BLaER1 treated with 17β-estradiol and CSF1 and Interleukin-3, amounts not matched to agents 10 nM and 100 nM (cell line): Measurements from ENCODE around the gene CEP250.

ENCODE experiments used
- H3K27ac ChIP-seq, 11 experiments: shearing (Covaris generic); formaldehyde crosslinking; 2 replicates each; pipeline ENCODE4 v1.8.1; 2022
- H3K27me3 ChIP-seq, 11 experiments: shearing (Covaris generic); formaldehyde crosslinking; 2 replicates each; pipeline ENCODE4 v1.8.1; 2022
- H3K36me3 ChIP-seq, 11 experiments: shearing (Covaris generic); formaldehyde crosslinking; 2 replicates each; pipeline ENCODE4 v1.8.1; 2022
- H3K4me1 ChIP-seq, 10 experiments: shearing (Covaris generic); formaldehyde crosslinking; 2 replicates each; pipeline ENCODE4 v1.8.1; 2022
- H3K4me2 ChIP-seq, 11 experiments: shearing (Covaris generic); formaldehyde crosslinking; 2 replicates each; pipeline ENCODE4 v1.8.1; 2022
- H3K4me3 ChIP-seq, 10 experiments: shearing (Covaris generic); formaldehyde crosslinking; 2 replicates each; pipeline ENCODE4 v1.8.1; 2022
- H3K9ac ChIP-seq, 11 experiments: shearing (Covaris generic); formaldehyde crosslinking; 2 replicates each; pipeline ENCODE4 v1.8.1; 2022
- H3K9me3 ChIP-seq, 11 experiments: shearing (Covaris generic); formaldehyde crosslinking; replicated peaks in 1 of 11; 2 replicates each; pipeline ENCODE4 v1.8.1; 2022
- H4K20me1 ChIP-seq, 11 experiments: shearing (Covaris generic); formaldehyde crosslinking; 2 replicates each; pipeline ENCODE4 v1.8.1; 2022
- Cebpa-rat ChIP-seq, 11 experiments: shearing (Covaris generic); IDR thresholded peaks; 2 replicates each; pipeline ENCODE4 v1.8.1; 2022

CEP250 gene

DNA sequence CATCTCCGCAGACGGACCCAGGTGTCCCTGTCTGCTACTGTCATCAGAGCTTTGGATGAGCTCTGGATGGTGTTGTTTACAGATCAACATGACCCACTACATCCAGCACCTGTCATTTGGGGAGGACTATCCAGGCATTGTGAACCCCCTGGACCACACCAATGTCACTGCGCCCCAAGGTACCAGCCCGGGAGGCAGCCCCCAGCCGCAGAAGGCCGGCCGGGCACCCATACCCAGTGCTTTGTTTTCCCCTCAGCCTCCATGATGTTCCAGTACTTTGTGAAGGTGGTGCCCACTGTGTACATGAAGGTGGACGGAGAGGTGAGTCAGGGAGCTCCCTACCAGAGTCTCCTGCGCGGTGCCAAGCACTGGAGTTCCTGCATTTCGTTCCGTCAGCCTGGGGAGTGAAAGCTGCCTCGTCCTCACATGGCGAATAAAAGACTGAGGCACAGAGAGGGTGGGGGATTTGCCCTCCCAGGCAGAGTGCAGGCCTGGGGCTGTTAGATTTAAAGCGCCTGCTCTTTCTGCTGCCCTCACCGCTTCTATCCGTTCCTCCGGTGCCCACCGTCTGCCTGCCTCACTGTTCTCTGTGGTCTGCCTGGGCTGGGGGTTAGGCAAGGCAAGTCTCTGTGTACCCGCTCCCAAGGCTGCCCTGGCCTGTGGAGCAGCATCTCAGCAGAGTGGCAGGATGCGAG is 100.7 kb downstream of the CEP250 start:
- Histone ChIP-seq H3K27ac (no peak overlapping the region), H4K20me1 (peaks cover 0 to 52% (median 0%) of the 10 kb centered on the region in 11 experiments; a peak in 6 of 22 replicates), H3K36me3 (peaks cover 66 to 93% (median 84%) of the 10 kb centered on the region in 11 experiments), H3K4me2 (no peak overlapping the region), H3K27me3 (no peaks in the 10 kb centered on the region), H3K4me3 (no peak overlapping the region), H3K9me3 (no peaks in the 10 kb centered on the region), H3K4me1 (no peaks in the 10 kb centered on the region), H3K9ac (no peak overlapping the region)
- no peak for TF ChIP-seq Cebpa-rat (IDR thresholded peaks at IDR 0.05)

DNA sequence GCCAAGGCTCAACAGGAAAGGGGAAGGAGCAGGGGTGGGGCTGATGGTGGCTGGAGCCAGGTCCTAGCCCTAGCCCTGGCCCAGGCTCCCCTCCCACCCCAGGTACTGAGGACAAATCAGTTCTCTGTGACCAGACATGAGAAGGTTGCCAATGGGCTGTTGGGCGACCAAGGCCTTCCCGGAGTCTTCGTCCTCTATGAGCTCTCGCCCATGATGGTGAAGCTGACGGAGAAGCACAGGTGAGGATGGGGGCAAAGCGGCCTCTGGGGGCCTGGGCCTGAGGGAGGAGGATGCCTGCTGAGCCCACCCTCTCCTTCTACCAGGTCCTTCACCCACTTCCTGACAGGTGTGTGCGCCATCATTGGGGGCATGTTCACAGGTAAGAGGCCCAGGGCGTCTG is 101.5 kb downstream of the CEP250 start:
- peaks cover 59 to 85% (median 76%) of the 10 kb centered on the region in 11 experiments for H3K36me3 ChIP-seq
- no peak overlapping the region for H3K4me3 ChIP-seq
- no peak for TF ChIP-seq Cebpa-rat (IDR thresholded peaks at IDR 0.05)
- H4K20me1 ChIP-seq: peaks cover 0 to 52% (median 0%) of the 10 kb centered on the region in 11 experiments; a peak in 6 of 22 replicates
- no peak overlapping the region for H3K27ac ChIP-seq
- H3K9me3 ChIP-seq: no peaks in the 10 kb centered on the region
- no peak overlapping the region for H3K4me2 ChIP-seq
- H3K9ac ChIP-seq: no peak overlapping the region
- H3K27me3 ChIP-seq: no peaks in the 10 kb centered on the region
- no peaks in the 10 kb centered on the region for H3K4me1 ChIP-seq

GRCh38 chr20:35558451-35558850 is 103.1 kb downstream of the CEP250 start:
- H4K20me1 ChIP-seq: peaks cover 0 to 52% (median 0%) of the 10 kb centered on the region in 11 experiments; a peak in 6 of 22 replicates
- no peaks in the 10 kb centered on the region for H3K4me1 ChIP-seq
- no peaks in the 10 kb centered on the region for H3K9me3 ChIP-seq
- H3K9ac ChIP-seq: no peak overlapping the region
- H3K4me2 ChIP-seq: no peak overlapping the region
- TF ChIP-seq Cebpa-rat (IDR thresholded peaks at IDR 0.05): no peak
- no peak overlapping the region for H3K4me3 ChIP-seq
- H3K27me3 ChIP-seq: no peaks in the 10 kb centered on the region
- H3K27ac ChIP-seq: no peak overlapping the region
- peaks cover 43 to 69% (median 60%) of the 10 kb centered on the region in 11 experiments for H3K36me3 ChIP-seq

DNA sequence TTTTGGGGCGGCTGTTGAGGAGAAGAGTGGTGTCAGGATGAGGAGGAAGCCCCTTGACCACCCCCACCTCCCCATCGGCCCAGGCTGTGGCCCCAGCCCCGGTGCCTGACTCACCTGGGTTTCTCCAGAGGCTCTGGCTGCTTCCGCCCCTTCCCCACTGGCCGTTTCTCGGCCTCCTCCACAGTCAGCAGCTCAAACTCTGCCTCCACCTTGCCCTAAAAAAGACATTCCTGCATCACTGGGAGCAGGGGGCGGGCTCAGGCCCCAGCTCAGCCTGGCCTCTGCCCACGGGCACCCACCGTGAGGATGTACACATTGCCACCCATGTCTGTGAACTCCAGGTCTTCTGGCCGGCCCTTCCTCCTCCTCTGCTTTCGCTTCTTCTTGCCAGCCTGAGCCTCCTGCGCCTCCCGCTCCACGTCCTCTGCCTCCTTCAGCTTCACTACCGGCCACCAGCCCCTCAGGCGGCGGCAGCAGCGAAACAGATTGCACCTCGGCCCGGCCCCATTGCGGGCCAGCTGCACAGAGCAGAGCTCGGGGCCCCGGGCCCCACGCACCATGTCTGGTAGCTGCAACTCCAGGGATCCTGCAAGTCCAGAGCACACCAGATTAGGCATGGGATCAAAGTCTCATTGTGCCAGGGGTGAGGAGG is 103.8 kb downstream of the CEP250 start:
- Histone ChIP-seq H3K4me3 (no peak overlapping the region), H3K36me3 (peaks cover 36 to 62% (median 53%) of the 10 kb centered on the region in 11 experiments), H3K9ac (no peak overlapping the region), H4K20me1 (peaks cover 0 to 52% (median 0%) of the 10 kb centered on the region in 11 experiments; a peak in 6 of 22 replicates), H3K27ac (no peak overlapping the region), H3K4me1 (no peaks in the 10 kb centered on the region), H3K27me3 (no peaks in the 10 kb centered on the region), H3K9me3 (no peaks in the 10 kb centered on the region), H3K4me2 (no peak overlapping the region)
- no peak for TF ChIP-seq Cebpa-rat (IDR thresholded peaks at IDR 0.05)

- no peak overlapping the region for H3K27ac ChIP-seq
- no peaks in the 10 kb centered on the region for H3K9me3 ChIP-seq
- H3K27me3 ChIP-seq: no peaks in the 10 kb centered on the region
- no peak overlapping the region for H3K4me2 ChIP-seq
- no peaks in the 10 kb centered on the region for H3K4me1 ChIP-seq
- H3K9ac ChIP-seq: no peak overlapping the region; a peak in 1 of 22 replicates
- H3K36me3 ChIP-seq: peaks cover 26 to 53% (median 44%) of the 10 kb centered on the region in 11 experiments
- TF ChIP-seq Cebpa-rat (IDR thresholded peaks at IDR 0.05): no peak
- H3K4me3 ChIP-seq: no peak overlapping the region
- H4K20me1 ChIP-seq: peaks cover 0 to 46% (median 0%) of the 10 kb centered on the region in 11 experiments; a peak in 6 of 22 replicates
Measured at GRCh38 chr20:35560105-35560511, 104.7 kb downstream of the CEP250 start.

- peaks cover 0 to 45% (median 0%) of the 10 kb centered on the region in 11 experiments; a peak in 6 of 22 replicates for H4K20me1 ChIP-seq
- H3K27ac ChIP-seq: no peak overlapping the region
- no peak for TF ChIP-seq Cebpa-rat (IDR thresholded peaks at IDR 0.05)
- H3K4me2 ChIP-seq: no peak overlapping the region
- H3K27me3 ChIP-seq: no peaks in the 10 kb centered on the region
- H3K4me3 ChIP-seq: no peak overlapping the region
- peaks cover 22 to 48% (median 40%) of the 10 kb centered on the region in 11 experiments for H3K36me3 ChIP-seq
- no peaks in the 10 kb centered on the region for H3K4me1 ChIP-seq
- H3K9me3 ChIP-seq: no peaks in the 10 kb centered on the region
- no peak overlapping the region; a peak in 1 of 22 replicates for H3K9ac ChIP-seq
Measured at GRCh38 chr20:35560541-35560940, 105.1 kb downstream of the CEP250 start.

GRCh38 chr20:35561268-35561667 is 105.9 kb downstream of the CEP250 start:
- no peaks in the 10 kb centered on the region for H3K27me3 ChIP-seq
- no peaks in the 10 kb centered on the region for H3K4me1 ChIP-seq
- H3K4me2 ChIP-seq: no peak overlapping the region
- peaks cover 15 to 41% (median 32%) of the 10 kb centered on the region in 11 experiments for H3K36me3 ChIP-seq
- no peak for TF ChIP-seq Cebpa-rat (IDR thresholded peaks at IDR 0.05)
- peaks cover 0 to 38% (median 0%) of the 10 kb centered on the region in 11 experiments; a peak in 6 of 22 replicates for H4K20me1 ChIP-seq
- H3K27ac ChIP-seq: no peak overlapping the region
- H3K4me3 ChIP-seq: no peak overlapping the region
- no peaks in the 10 kb centered on the region for H3K9me3 ChIP-seq
- H3K9ac ChIP-seq: no peak overlapping the region

DNA sequence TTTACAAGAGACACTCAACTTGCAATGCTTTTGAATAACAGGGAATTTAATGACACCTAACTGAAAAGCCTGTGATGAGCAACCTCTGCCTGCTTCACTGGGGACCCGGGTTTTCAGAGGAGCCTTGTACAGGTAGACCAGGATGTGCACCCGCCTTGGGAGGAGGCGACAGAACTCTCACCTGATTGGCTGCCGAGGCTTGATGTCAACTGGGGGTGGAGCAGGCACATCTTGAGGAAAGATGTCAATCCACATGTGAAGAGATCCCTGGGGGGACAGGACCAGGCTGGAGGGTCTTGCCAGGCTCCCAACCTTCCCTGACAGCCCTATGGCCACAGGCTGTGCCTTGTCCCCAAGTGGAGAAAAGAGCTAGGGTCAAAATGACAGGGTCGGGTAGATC is 106.3 kb downstream of the CEP250 start:
- Histone ChIP-seq H4K20me1 (peaks cover 0 to 34% (median 0%) of the 10 kb centered on the region in 11 experiments; a peak in 6 of 22 replicates), H3K27me3 (no peaks in the 10 kb centered on the region), H3K9ac (no peak overlapping the region), H3K4me1 (no peaks in the 10 kb centered on the region), H3K4me2 (no peak overlapping the region), H3K36me3 (peaks cover 11 to 37% (median 28%) of the 10 kb centered on the region in 11 experiments), H3K9me3 (no peaks in the 10 kb centered on the region), H3K4me3 (no peak overlapping the region), H3K27ac (no peak overlapping the region)
- TF ChIP-seq Cebpa-rat (IDR thresholded peaks at IDR 0.05): no peak

GRCh38 chr20:35562541-35563110 is 107.2 kb downstream of the CEP250 start:
- Histone ChIP-seq H3K4me1 (peaks cover 0 to 6% (median 0%) of the 10 kb centered on the region in 10 experiments; a peak in 1 of 20 replicates), H3K27ac (no peak overlapping the region), H3K4me2 (no peak overlapping the region), H3K27me3 (no peaks in the 10 kb centered on the region), H3K4me3 (no peak overlapping the region), H4K20me1 (peaks cover 0 to 26% (median 0%) of the 10 kb centered on the region in 11 experiments; a peak in 4 of 22 replicates), H3K36me3 (peaks cover 1 to 28% (median 19%) of the 10 kb centered on the region in 11 experiments; a peak in 20 of 22 replicates), H3K9me3 (no peaks in the 10 kb centered on the region), H3K9ac (no peak overlapping the region)
- TF ChIP-seq Cebpa-rat (IDR thresholded peaks at IDR 0.05): no peak
